Endothelial cell of umbilical vein (primary cell): ENCODE data around the gene WASF2. TPM values are rescaled to one million over a fixed set of nuclear protein-coding genes. Genes with fewer than 3 reads are reported as not detected.

Source experiments
- BruUV-seq: library from RNA; stranded (reverse); fragments of 400-500 nt; replicated peaks from 2 replicates; lab custom pipeline; 2021; lab: Mats Ljungman, UMichigan
- CTCF ChIA-PET: fragments of 300-600, 350-600 bp; sonication (Branson Sonifier 250); formaldehyde crosslinking; loops from one replicate; lab custom pipeline; 2021; ENCODE audit warnings: antibody characterized with exemption, inconsistent platforms; lab: Charles Lee
- POLR2A ChIA-PET: fragments of 300-600, 350-600 bp; sonication (Branson Sonifier 250); formaldehyde crosslinking; loops from one replicate; lab custom pipeline; 2021; ENCODE audit warnings: antibody characterized with exemption, inconsistent platforms; lab: Charles Lee
- DNase-seq: peaks from one replicate; pipeline ENCODE4 v3.0.0-alpha.2; 2011; ENCODE audit warnings: low read depth, low spot score
- FAIRE-seq: peaks from 2 replicates; lab custom pipeline; 2011; peaks lifted over from hg19 to GRCh38; lab: Jason Lieb, UNC
- H2AFZ ChIP-seq: 2 replicates; pipeline ENCODE4 v1.6.0; 2012; ENCODE audit warnings: low read depth, low read length, control low read depth, inconsistent platforms
- H3K27ac ChIP-seq: 2 replicates; pipeline ENCODE4 v1.5.1; 2011; ENCODE audit warnings: low read depth, mild to moderate bottlenecking, control low read depth, low read length, moderate library complexity; ENCODE audit not compliant: insufficient read depth
- H3K27me3 ChIP-seq, 2 experiments: 2 replicates each; pipeline versions ENCODE4 v1.6.0 to v1.6.1; 2011; ENCODE audit warnings: low read length in 2 of 2, mixed read lengths in 1 of 2; ENCODE audit not compliant: control insufficient read depth in 2 of 2, insufficient read depth in 2 of 2
- H3K36me3 ChIP-seq, 2 experiments: 2 replicates in 1 of 2; 3 replicates in 1 of 2; pipeline ENCODE4 v1.5.1; 2011; ENCODE audit warnings: low read length in 2 of 2, mild to moderate bottlenecking in 1 of 2, moderate library complexity in 1 of 2; ENCODE audit not compliant: control insufficient read depth in 2 of 2, insufficient read depth in 2 of 2; ENCODE audit errors: extremely low read depth in 1 of 2
- H3K4me1 ChIP-seq: 3 replicates; pipeline ENCODE4 v1.5.1; 2011; ENCODE audit warnings: mild to moderate bottlenecking, low read length; ENCODE audit not compliant: control insufficient read depth, insufficient read depth; ENCODE audit errors: extremely low read depth
- H3K4me2 ChIP-seq: 2 replicates; pipeline ENCODE4 v1.6.1; 2011; ENCODE audit warnings: low read length, control low read depth, mixed read lengths; ENCODE audit not compliant: insufficient read depth
- H3K4me3 ChIP-seq, 3 experiments: fragments of 200-600 bp in 1 of 3; sonication (generic), shearing (Covaris generic) in 1 of 3; replicated peaks in 1 of 3; 2 replicates each; pipeline ENCODE4 v1.5.1; 2011 to 2016; ENCODE audit warnings: control low read depth in 3 of 3, low read length in 3 of 3, mild to moderate bottlenecking in 2 of 3, inconsistent platforms in 1 of 3, low read depth in 1 of 3, moderate library complexity in 1 of 3; ENCODE audit not compliant: insufficient read depth in 1 of 3
- H3K79me2 ChIP-seq: 2 replicates; pipeline ENCODE4 v1.6.0; 2012; ENCODE audit warnings: low read length, inconsistent platforms; ENCODE audit not compliant: control insufficient read depth, insufficient read depth
- H3K9ac ChIP-seq: replicated peaks from 2 replicates; pipeline ENCODE3; 2011; ENCODE audit warnings: low read length, control low read depth; ENCODE audit not compliant: insufficient read depth; ENCODE audit errors: extremely low read depth
- H3K9me1 ChIP-seq: replicated peaks from 3 replicates; pipeline ENCODE4 v1.6.0; 2011; ENCODE audit warnings: mild to moderate bottlenecking, low read length; ENCODE audit not compliant: control insufficient read depth, insufficient read depth; ENCODE audit errors: extremely low read depth
- H3K9me3 ChIP-seq: replicated peaks from 2 replicates; pipeline ENCODE4 v1.5.1; 2012; ENCODE audit warnings: low read length, inconsistent platforms; ENCODE audit not compliant: control insufficient read depth, insufficient read depth
- H4K20me1 ChIP-seq: replicated peaks from 2 replicates; pipeline ENCODE3; 2011; ENCODE audit warnings: mild to moderate bottlenecking, low read length; ENCODE audit not compliant: control insufficient read depth, insufficient read depth; ENCODE audit errors: extremely low read depth
- EZH2 ChIP-seq: IDR thresholded peaks from 2 replicates; pipeline ENCODE4 v1.6.1; 2012; ENCODE audit warnings: borderline replicate concordance, low read depth, mild to moderate bottlenecking, moderate library complexity, low read length, inconsistent platforms; ENCODE audit not compliant: severe bottlenecking
- FOS ChIP-seq: IDR thresholded peaks from 2 replicates; pipeline ENCODE4 v1.6.1; 2011; ENCODE audit warnings: mild to moderate bottlenecking, low read length, moderate library complexity, borderline replicate concordance; ENCODE audit not compliant: insufficient read depth
- GATA2 ChIP-seq: IDR thresholded peaks from 2 replicates; pipeline ENCODE4 v1.7.0; 2011; ENCODE audit warnings: low read depth, mild to moderate bottlenecking, moderate library complexity, mixed read lengths, low read length; ENCODE audit not compliant: insufficient read length, insufficient read depth
- JUN ChIP-seq: IDR thresholded peaks from 2 replicates; pipeline ENCODE4 v1.6.1; 2011; ENCODE audit warnings: borderline replicate concordance, low read depth; ENCODE audit not compliant: insufficient read length, insufficient read depth
- MAX ChIP-seq: IDR thresholded peaks from 2 replicates; pipeline ENCODE4 v1.6.1; 2011; ENCODE audit not compliant: insufficient read depth, insufficient read length
- MYC ChIP-seq: IDR thresholded peaks from one replicate; pipeline ENCODE4 v1.6.1; 2011; ENCODE audit warnings: mild to moderate bottlenecking, low read depth, low read length
- POLR2A ChIP-seq: IDR thresholded peaks from 2 replicates; pipeline ENCODE4 v1.6.1; 2012; ENCODE audit warnings: low read depth, mild to moderate bottlenecking, control low read depth, low read length
- POLR2AphosphoS5 ChIP-seq: IDR thresholded peaks from 2 replicates; pipeline ENCODE4 v1.6.1; 2012; ENCODE audit warnings: low read depth, mild to moderate bottlenecking, control low read depth, low read length, moderate library complexity; ENCODE audit not compliant: insufficient read depth
- dilution Hi-C: fragments of 300-500 bp; cut with MboI; formaldehyde crosslinking; loops from one replicate; pipeline ENCODE4 v1.15.0; 2019; ENCODE audit warnings: low sequenced_read_pairs; ENCODE audit not compliant: extremely low pct_ligation_motif_present
- intact Hi-C: fragments of 100-400 bp; cut with micrococcal nuclease; formaldehyde crosslinking; loops from one replicate; pipeline ENCODE4 v1.10.0; 2022
- polyA plus RNA-seq, 4 experiments: library from polyadenylated mRNA; depleted of rRNA in 3 of 4; stranded (reverse) in 3 of 4; unstranded in 1 of 4; fragments of >200 nt; gene quantifications; 2 replicates each; pipeline versions ENCODE4 v1.2.1 to v1.2.3, GENCODE V29; 2011 to 2012; ENCODE audit warnings: missing spikeins in 1 of 4
- total RNA-seq: library from RNA; stranded (reverse); gene quantifications from 2 replicates; pipeline ENCODE4 v1.2.3, GENCODE V29; 2021

The WASF2 gene
- total and polyA plus RNA-seq, 2 donors (not counting 3 experiments of a cell fraction or from before 2014, with no cell fraction given) = 76.9 to 172 TPM

- DNase-seq = no peak
- peaks cover 51% of the 10 kb centered on the region for H3K4me1 ChIP-seq
- no peak overlapping the region for H3K9ac ChIP-seq
- TF ChIP-seq GATA2 = no peak
- no peak for TF ChIP-seq FOS
- no peak for TF ChIP-seq EZH2
- TF ChIP-seq MYC = no peak
- no peak for TF ChIP-seq POLR2A
- no peak for TF ChIP-seq POLR2AphosphoS5
- no peak for TF ChIP-seq JUN
- TF ChIP-seq MAX = no peak
- no peak for FAIRE-seq
- BruUV-seq = no TSS peak
- intact Hi-C loops (no loop called here), dilution Hi-C loops (no loop called here)
- H2AFZ ChIP-seq = no peak overlapping the region
- no peak overlapping the region for H3K4me2 ChIP-seq
- H3K9me3 ChIP-seq = no peaks in the 10 kb centered on the region
- H3K27ac ChIP-seq = no peak overlapping the region
- no peak overlapping the region for H3K4me3 ChIP-seq
- peaks cover 41% of the 10 kb centered on the region for H3K79me2 ChIP-seq
- H3K27me3 ChIP-seq = no peaks in the 10 kb centered on the region
- POLR2A ChIA-PET = interaction anchor here (1.5 kb wide), 1 partner anchor 11 kb away, joined by 4 read pairs; no protein-coding TSS in a partner anchor
- CTCF ChIA-PET = interaction anchor here (0.9 to 4.9 kb wide), 4 partner anchors 9 to 61 kb away, joined by 3 to 70 read pairs (median 9); no protein-coding TSS in a partner anchor
- H3K9me1 ChIP-seq = no peaks in the 10 kb centered on the region
- no peaks in the 10 kb centered on the region for H4K20me1 ChIP-seq
- H3K36me3 ChIP-seq = peaks cover 6 to 11% of the 10 kb centered on the region in 2 experiments
Observed at GRCh38 chr1:27427329-27427728, 62.6 kb downstream of the WASF2 start.

- intact Hi-C loops = no loop called here
- no peak for TF ChIP-seq POLR2A
- TF ChIP-seq FOS = no peak
- no peak for TF ChIP-seq POLR2AphosphoS5
- TF ChIP-seq GATA2 = no peak
- no peak for TF ChIP-seq EZH2
Observed at GRCh38 chr1:27423709-27424108, 66.3 kb downstream of the WASF2 start.

More at GRCh38 chr1:27423709-27424108, 66.3 kb downstream of the WASF2 start:
- POLR2A ChIA-PET = no interaction called here
- H3K4me1 ChIP-seq = peaks cover 18% of the 10 kb centered on the region
- no peak for DNase-seq
- dilution Hi-C loops = loop anchor here (25.0 kb wide), 1 partner anchor 164 kb away; no protein-coding TSS in a partner anchor
- CTCF ChIA-PET = interaction anchor here (1.1 to 1.5 kb wide), 3 partner anchors 8 to 64 kb away, joined by 3 to 9 read pairs (median 3); no protein-coding TSS in a partner anchor
- no peaks in the 10 kb centered on the region for H4K20me1 ChIP-seq
- BruUV-seq = no TSS peak
- H3K4me2 ChIP-seq = no peak overlapping the region
- H3K36me3 ChIP-seq = peaks cover 6 to 11% of the 10 kb centered on the region in 2 experiments
- no peak overlapping the region for H3K4me3 ChIP-seq
- H3K27me3 ChIP-seq = no peaks in the 10 kb centered on the region
- no peak overlapping the region for H2AFZ ChIP-seq
- H3K9me3 ChIP-seq = no peaks in the 10 kb centered on the region
- H3K9ac ChIP-seq = no peak overlapping the region
- no peak overlapping the region for H3K27ac ChIP-seq
- no peak for FAIRE-seq
- H3K79me2 ChIP-seq = peaks cover 44% of the 10 kb centered on the region
- no peaks in the 10 kb centered on the region for H3K9me1 ChIP-seq
